H1 (cell line): Measurements from ENCODE around the gene TRMT10C. TPM values are rescaled to one million over a fixed set of nuclear protein-coding genes. Genes with fewer than 3 reads are reported as not detected.
A peak's percentile ranks its signal among the peaks of the same experiment; 100 is the strongest.

Experiments
- CTCF ChIA-PET: fragments of 300-600 bp; sonication (Branson Sonifier 250); formaldehyde crosslinking; loops from one replicate; lab custom pipeline; 2021; ENCODE audit not compliant: partially characterized antibody; lab: Charles Lee
- POLR2A ChIA-PET: fragments of 300-600 bp; sonication (Branson Sonifier 250); formaldehyde crosslinking; loops from one replicate; lab custom pipeline; 2021; ENCODE audit warnings: inconsistent platforms; ENCODE audit not compliant: partially characterized antibody; lab: Charles Lee
- DNase-seq, 2 experiments: peaks; one replicate each; pipeline versions ENCODE4 v3.0.0 to v3.0.0-alpha.2; 2010 to 2022; ENCODE audit warnings: low spot score in 2 of 2, low read depth in 1 of 2, mixed read lengths in 1 of 2
- FAIRE-seq: peaks from 2 replicates; lab custom pipeline; 2011; peaks lifted over from hg19 to GRCh38; lab: Jason Lieb, UNC
- H2AFZ ChIP-seq: 2 replicates; pipeline ENCODE4 v1.8.1; 2012; ENCODE audit warnings: low read length, inconsistent platforms
- H2AK5ac ChIP-seq: 2 replicates; pipeline ENCODE4 v1.6.1; 2013; ENCODE audit warnings: low read depth, low read length
- H2BK120ac ChIP-seq: replicated peaks from 2 replicates; pipeline ENCODE3; 2013; ENCODE audit warnings: low read depth, low read length, inconsistent platforms
- H2BK12ac ChIP-seq: 2 replicates; pipeline ENCODE4 v1.6.1; 2013; ENCODE audit warnings: low read depth, low read length
- H2BK15ac ChIP-seq: 2 replicates; pipeline ENCODE4 v1.6.1; 2013; ENCODE audit warnings: low read length
- H2BK20ac ChIP-seq: 2 replicates; pipeline ENCODE4 v1.6.1; 2013; ENCODE audit warnings: low read length
- H2BK5ac ChIP-seq: 2 replicates; pipeline ENCODE4 v1.6.1; 2013; ENCODE audit warnings: low read depth, low read length
- H3K14ac ChIP-seq: 2 replicates; pipeline ENCODE4 v1.6.1; 2013; ENCODE audit warnings: inconsistent platforms; ENCODE audit not compliant: insufficient read length
- H3K18ac ChIP-seq: 2 replicates; pipeline ENCODE4 v1.6.1; 2013; ENCODE audit warnings: low read length; ENCODE audit errors: extremely low read depth
- H3K23ac ChIP-seq: 2 replicates; pipeline ENCODE4 v1.6.1; 2013; ENCODE audit warnings: inconsistent platforms; ENCODE audit not compliant: insufficient read length
- H3K23me2 ChIP-seq: 2 replicates; pipeline ENCODE4 v1.6.1; 2013; ENCODE audit warnings: low read depth, low read length
- H3K27ac ChIP-seq: 2 replicates; pipeline ENCODE4 v1.6.1; 2011; ENCODE audit warnings: low read depth, low read length, inconsistent platforms
- H3K27me3 ChIP-seq, 4 experiments: replicated peaks in 1 of 4; 1 replicate in 1 of 4; 2 replicates in 3 of 4; pipeline versions ENCODE4 v1.6.1 to v1.8.1; 2011 to 2013; ENCODE audit warnings: low read length in 3 of 4, mild to moderate bottlenecking in 3 of 4, inconsistent platforms in 2 of 4, mixed read lengths in 2 of 4, moderate library complexity in 1 of 4; ENCODE audit not compliant: control insufficient read depth in 3 of 4, insufficient read depth in 3 of 4; ENCODE audit errors: extremely low read depth in 1 of 4
- H3K36me3 ChIP-seq, 4 experiments: 2 replicates each; pipeline versions ENCODE4 v1.6.1 to v1.8.1; 2011 to 2013; ENCODE audit warnings: mild to moderate bottlenecking in 4 of 4, low read length in 3 of 4, moderate library complexity in 2 of 4, control low read depth in 1 of 4, inconsistent platforms in 1 of 4; ENCODE audit not compliant: insufficient read depth in 4 of 4, control insufficient read depth in 2 of 4
- H3K4ac ChIP-seq: replicated peaks from 2 replicates; pipeline ENCODE3; 2013; ENCODE audit warnings: low read length, low read depth, mixed read lengths, inconsistent platforms; ENCODE audit not compliant: insufficient read length
- H3K4me1 ChIP-seq, 4 experiments: replicated peaks in 1 of 4; 1 replicate in 1 of 4; 2 replicates in 3 of 4; pipeline versions ENCODE4 v1.6.1 to v1.8.1; 2011 to 2013; ENCODE audit warnings: low read length in 3 of 4, inconsistent platforms in 2 of 4, mixed read lengths in 1 of 4; ENCODE audit not compliant: insufficient read depth in 4 of 4, control insufficient read depth in 3 of 4
- H3K4me2 ChIP-seq, 2 experiments: 2 replicates each; pipeline versions ENCODE4 v1.6.1 to v1.8.1; 2011 to 2013; ENCODE audit warnings: low read depth in 2 of 2, low read length in 2 of 2, control low read depth in 1 of 2, inconsistent platforms in 1 of 2, mild to moderate bottlenecking in 1 of 2; ENCODE audit not compliant: insufficient read depth in 1 of 2
- H3K4me3 ChIP-seq, 4 experiments: fragments of 200-600, 300-600 bp in 1 of 4; sonication (generic), shearing (Covaris generic), sonication (Bioruptor Twin) in 1 of 4; 2 replicates each; pipeline versions ENCODE4 v1.5.1 to v1.8.1; 2011 to 2016; ENCODE audit warnings: low read length in 4 of 4, low read depth in 3 of 4, control low read depth in 2 of 4, inconsistent platforms in 2 of 4, mild to moderate bottlenecking in 2 of 4, mixed read lengths in 1 of 4, moderate library complexity in 1 of 4; ENCODE audit not compliant: insufficient read depth in 2 of 4; ENCODE audit errors: extremely low read depth in 1 of 4
- H3K56ac ChIP-seq: replicated peaks from 2 replicates; pipeline ENCODE3; 2013; ENCODE audit warnings: low read depth, mild to moderate bottlenecking, mixed read lengths, low read length, inconsistent platforms; ENCODE audit not compliant: insufficient read length
- H3K79me1 ChIP-seq: 2 replicates; pipeline ENCODE4 v1.6.1; 2013; ENCODE audit warnings: low read depth, low read length, control low read depth
- H3K79me2 ChIP-seq, 2 experiments: 2 replicates each; pipeline versions ENCODE4 v1.6.1 to v1.8.1; 2012 to 2013; ENCODE audit warnings: low read length in 2 of 2, mild to moderate bottlenecking in 2 of 2, inconsistent platforms in 1 of 2; ENCODE audit not compliant: insufficient read depth in 2 of 2, control insufficient read depth in 1 of 2
- H3K9ac ChIP-seq, 4 experiments: replicated peaks in 1 of 4; 1 replicate in 1 of 4; 2 replicates in 3 of 4; pipeline versions ENCODE4 v1.6.1 to v1.8.1; 2011 to 2013; ENCODE audit warnings: low read depth in 3 of 4, low read length in 3 of 4, control low read depth in 2 of 4, mild to moderate bottlenecking in 2 of 4, moderate library complexity in 2 of 4, inconsistent platforms in 1 of 4; ENCODE audit errors: extremely low read depth in 1 of 4
- H3K9me3 ChIP-seq, 2 experiments: 2 replicates each; pipeline versions ENCODE4 v1.6.1 to v1.8.1; 2012 to 2013; ENCODE audit warnings: mild to moderate bottlenecking in 2 of 2, moderate library complexity in 2 of 2, control low read depth in 1 of 2, inconsistent platforms in 1 of 2, low read depth in 1 of 2, low read length in 1 of 2, mixed read lengths in 1 of 2; ENCODE audit not compliant: insufficient read depth in 2 of 2
- H4K20me1 ChIP-seq, 2 experiments: replicated peaks in 1 of 2; 2 replicates each; pipeline versions ENCODE3 to v1.8.1; 2011 to 2013; ENCODE audit warnings: inconsistent platforms in 2 of 2, low read length in 2 of 2, mild to moderate bottlenecking in 1 of 2; ENCODE audit not compliant: insufficient read depth in 2 of 2, control insufficient read depth in 1 of 2
- H4K5ac ChIP-seq: 2 replicates; pipeline ENCODE4 v1.6.1; 2013; ENCODE audit warnings: low read length, low read depth, mixed read lengths, inconsistent platforms; ENCODE audit not compliant: insufficient read length
- H4K8ac ChIP-seq: 2 replicates; pipeline ENCODE4 v1.8.0; 2013; ENCODE audit warnings: mild to moderate bottlenecking, moderate library complexity, low read length, inconsistent platforms; ENCODE audit not compliant: insufficient read depth; ENCODE audit errors: extremely low read depth
- H4K91ac ChIP-seq: replicated peaks from 2 replicates; pipeline ENCODE3; 2013; ENCODE audit warnings: low read length, mixed read lengths, inconsistent platforms; ENCODE audit not compliant: insufficient read length
- EZH2 ChIP-seq: fragments of 200-600 bp; sonication (generic); IDR thresholded peaks from 2 replicates; pipeline ENCODE4 v1.7.1; 2012; ENCODE audit warnings: low read depth, mild to moderate bottlenecking, moderate library complexity, low read length, inconsistent platforms; ENCODE audit not compliant: severe bottlenecking
- JUND ChIP-seq: IDR thresholded peaks from 2 replicates; pipeline ENCODE4 v1.6.1; 2011; ENCODE audit warnings: mild to moderate bottlenecking, improper control_type of control experiment, low read length
- KDM5A ChIP-seq: fragments of 200-600 bp; IDR thresholded peaks from 2 replicates; pipeline ENCODE4 v1.7.1; 2012; ENCODE audit warnings: mild to moderate bottlenecking, low read length, inconsistent platforms, mixed read lengths
- NANOG ChIP-seq: IDR thresholded peaks from 2 replicates; pipeline ENCODE4 v1.6.1; 2011; ENCODE audit warnings: low read length, low read depth, mild to moderate bottlenecking, inconsistent platforms; ENCODE audit not compliant: insufficient read depth, poor library complexity, severe bottlenecking
- RFX5 ChIP-seq: IDR thresholded peaks from 2 replicates; pipeline ENCODE4 v1.6.1; 2011; ENCODE audit warnings: low read depth, low read length, improper control_type of control experiment, borderline replicate concordance
- RNF2 ChIP-seq: fragments of 200-900, 300-1000 bp; sonication (generic); IDR thresholded peaks from 2 replicates; pipeline ENCODE4 v1.7.1; 2016; ENCODE audit warnings: borderline replicate concordance, low read depth, mild to moderate bottlenecking, antibody characterized with exemption, low read length; ENCODE audit not compliant: poor library complexity, severe bottlenecking; ENCODE audit errors: missing control alignments
- SIX5 ChIP-seq: IDR thresholded peaks from 2 replicates; pipeline ENCODE4 v1.6.1; 2011; ENCODE audit warnings: mild to moderate bottlenecking, low read depth, low read length
- TAF1 ChIP-seq: IDR thresholded peaks from 2 replicates; pipeline ENCODE4 v1.6.1; 2011; ENCODE audit warnings: mild to moderate bottlenecking, low read depth, low read length
- TEAD4 ChIP-seq: IDR thresholded peaks from 2 replicates; pipeline ENCODE4 v1.6.1; 2012; ENCODE audit warnings: low read depth, low read length, inconsistent platforms, mixed read lengths
- WGBS, 2 experiments: shearing (Covaris generic) in 1 of 2; methylation state at CpG; one replicate each; pipeline versions ENCODE4 v1.1.6 to v1.1.7; 2013 to 2015; ENCODE audit warnings: low lambda C conversion rate in 2 of 2, mixed read lengths in 2 of 2, inconsistent platforms in 1 of 2, low coverage in 1 of 2, missing lambda C conversion rate in 1 of 2; ENCODE audit not compliant: insufficient replicate concordance in 2 of 2, insufficient coverage in 1 of 2, insufficient read length in 1 of 2; ENCODE audit errors: extremely low coverage in 1 of 2, missing lambda C conversion rate in 1 of 2; 5-methylcytosine and 5-hydroxymethylcytosine counted together
- polyA plus RNA-seq, 7 experiments: library from polyadenylated mRNA; depleted of rRNA in 3 of 7; stranded (reverse) in 5 of 7; unstranded in 2 of 7; fragments of >200 nt in 5 of 7; fragments of 200-250 nt in 2 of 7; gene quantifications; 1 replicate in 5 of 7; 2 replicates in 1 of 7; 4 replicates in 1 of 7; pipeline versions ENCODE4 v1.2.1 to v1.2.3, GENCODE V29; 2011 to 2013; ENCODE audit warnings: missing spikeins in 2 of 7, mixed read lengths in 2 of 7
- total RNA-seq: library from RNA; stranded (reverse); fragmentation: NEBNext Ultra II Directional; extraction: Animal tissue kit (Norgen Biotek cat#: 25700); gene quantifications from 2 replicates; pipeline ENCODE4 v1.2.1, GENCODE V29; 2021

Gene TRMT10C
- total and polyA plus RNA-seq, 2 of the 8 experiments (the other 6 are each of a cell fraction or from before 2014, with no cell fraction given), result 27.4 to 55.9 TPM

GRCh38 chr3:101549473-101549872 is 12.2 kb upstream of the TRMT10C start:
- H3K9ac ChIP-seq, result no peak overlapping the region
- CTCF ChIA-PET, result no interaction called here
- TF ChIP-seq TAF1 (no peak), SIX5 (no peak), EZH2 (no peak), RNF2 (no peak), RFX5 (no peak), TEAD4 (no peak), JUND (no peak), KDM5A (no peak), NANOG (no peak)
- no peak overlapping the region for H3K4me3 ChIP-seq
- DNase-seq (no peak), FAIRE-seq (no peak)
- H3K14ac ChIP-seq, result no peak overlapping the region
- H3K36me3 ChIP-seq, result peaks cover 0 to 4% (median 0%) of the 10 kb centered on the region in 4 experiments; a peak in 1 of 8 replicates
- no peak overlapping the region for H3K4ac ChIP-seq
- no peak overlapping the region for H4K8ac ChIP-seq
- H3K56ac ChIP-seq, result no peak overlapping the region
- no peak overlapping the region for H3K27ac ChIP-seq
- no peak overlapping the region for H3K4me2 ChIP-seq
- WGBS, 2 experiments, result 93% methylated on average over 1 of the region's 1 CpG; no CpG with 5 or more reads in 1 of the 2 experiments
- POLR2A ChIA-PET, result interaction anchor here (1.6 kb wide), 1 partner anchor 19 kb away, joined by 4 read pairs; no protein-coding TSS in a partner anchor
- no peak overlapping the region for H2AK5ac ChIP-seq
- H3K79me2 ChIP-seq, result no peaks in the 10 kb centered on the region
- H3K4me1 ChIP-seq, result peaks cover 0 to 2% (median 0%) of the 10 kb centered on the region in 4 experiments; a peak in 1 of 7 replicates
- H2BK20ac ChIP-seq, result no peak overlapping the region
- no peak overlapping the region for H3K18ac ChIP-seq
- H2BK5ac ChIP-seq, result no peak overlapping the region
- no peak overlapping the region for H4K5ac ChIP-seq
- no peaks in the 10 kb centered on the region for H3K23me2 ChIP-seq
- H3K9me3 ChIP-seq, result peaks cover 16 to 19% of the 10 kb centered on the region in 2 experiments
- H4K91ac ChIP-seq, result peak overlapping the region; percentile 55
- no peak overlapping the region for H2BK12ac ChIP-seq
- no peaks in the 10 kb centered on the region for H4K20me1 ChIP-seq
- H3K23ac ChIP-seq, result no peak overlapping the region
- H2BK120ac ChIP-seq, result no peak overlapping the region
- H2BK15ac ChIP-seq, result no peak overlapping the region
- no peaks in the 10 kb centered on the region for H3K27me3 ChIP-seq
- no peaks in the 10 kb centered on the region for H3K79me1 ChIP-seq
- no peak overlapping the region for H2AFZ ChIP-seq
